K562 (cell line): ENCODE data around the gene IFFO2. TPM values are rescaled to one million over a fixed set of nuclear protein-coding genes. Genes with fewer than 3 reads are reported as not detected.

Source experiments
- CBFB ChIP-seq: sonication (generic); formaldehyde crosslinking; IDR thresholded peaks from 2 replicates; pipeline ENCODE4 v1.4.0; 2020; ENCODE audit warnings: mild to moderate bottlenecking, missing genetic modification reagents
- CHAMP1 ChIP-seq: fragments of 450-650 bp; IDR thresholded peaks from 2 replicates; pipeline ENCODE4 v1.6.1; 2016; ENCODE audit warnings: mild to moderate bottlenecking
- CHD1 ChIP-seq: fragments of 200-600 bp; sonication (generic); IDR thresholded peaks from one replicate; pipeline ENCODE4 v1.6.1; 2012; ENCODE audit warnings: mild to moderate bottlenecking, moderate library complexity, low read length, inconsistent platforms
- EP400 ChIP-seq: fragments of 450-650 bp; IDR thresholded peaks from 2 replicates; pipeline ENCODE4 v1.6.1; 2017; ENCODE audit warnings: antibody characterized with exemption, mild to moderate bottlenecking, moderate library complexity
- ESRRA ChIP-seq: fragments of 450-650 bp; IDR thresholded peaks from 2 replicates; pipeline ENCODE4 v1.6.1; 2014; ENCODE audit warnings: low read depth, mild to moderate bottlenecking, moderate library complexity, borderline replicate concordance
- HCFC1 ChIP-seq: IDR thresholded peaks from 2 replicates; pipeline ENCODE4 v1.6.1; 2012; ENCODE audit warnings: low read depth, low read length, improper control_type of control experiment
- HDAC1 ChIP-seq, 2 experiments: fragments of 450-650 bp; IDR thresholded peaks; 2 replicates each; pipeline ENCODE4 v1.6.1; 2016 to 2017; ENCODE audit warnings: inconsistent platforms in 1 of 2, mild to moderate bottlenecking in 1 of 2, moderate library complexity in 1 of 2
- KLF6 ChIP-seq: fragments of 250-450 bp; sonication (Bioruptor Pico); IDR thresholded peaks from 2 replicates; pipeline ENCODE4 v1.4.0; 2020; ENCODE audit warnings: mild to moderate bottlenecking, moderate library complexity, borderline replicate concordance
- MAZ ChIP-seq, 2 experiments: fragments of 450-650 bp in 1 of 2; sonication (generic) in 1 of 2; formaldehyde crosslinking; IDR thresholded peaks in 1 of 2; conservative IDR thresholded peaks in 1 of 2; 2 replicates each; pipeline versions ENCODE4 v1.4.0 to v1.5.0; 2020; ENCODE audit warnings: mild to moderate bottlenecking in 1 of 2, missing genetic modification reagents in 1 of 2
- PBX2 ChIP-seq, 2 experiments: IDR thresholded peaks in 1 of 2; conservative IDR thresholded peaks in 1 of 2; 2 replicates each; pipeline ENCODE4 v1.6.1; 2016; ENCODE audit warnings: low read depth in 2 of 2, mild to moderate bottlenecking in 1 of 2, missing compliant biosample characterization in 1 of 2, missing genetic modification characterization in 1 of 2, moderate library complexity in 1 of 2
- PPARD ChIP-seq: fragments of 250-450 bp; sonication (Bioruptor Pico); IDR thresholded peaks from 2 replicates; pipeline ENCODE4 v1.8.0; 2022; ENCODE audit warnings: inconsistent platforms, mild to moderate bottlenecking, moderate library complexity
- RB1 ChIP-seq: fragments of 450-650 bp; IDR thresholded peaks from 2 replicates; pipeline ENCODE4 v1.6.1; 2017; ENCODE audit warnings: low read depth, mild to moderate bottlenecking
- RCOR1 ChIP-seq, 2 experiments: IDR thresholded peaks; 2 replicates each; pipeline ENCODE4 v1.6.1; 2012; ENCODE audit warnings: low read depth in 2 of 2, low read length in 2 of 2, borderline replicate concordance in 1 of 2, improper control_type of control experiment in 1 of 2
- SMAD3 ChIP-seq: fragments of 450-650 bp; formaldehyde crosslinking; conservative IDR thresholded peaks from 2 replicates; pipeline ENCODE4 v1.4.0; 2020; ENCODE audit warnings: mild to moderate bottlenecking
- SNRNP70 ChIP-seq: fragments of 200-400 bp; formaldehyde crosslinking; optimal IDR thresholded peaks from 2 replicates; pipeline ENCODE3; 2017; ENCODE audit warnings: low read depth, low read length
- ZNF41 ChIP-seq: fragments of 250-450 bp; sonication (Bioruptor Pico); conservative IDR thresholded peaks from 2 replicates; pipeline ENCODE4 v1.4.0; 2020; ENCODE audit warnings: mild to moderate bottlenecking
- ZNF764 ChIP-seq: fragments of 250-450 bp; sonication (Bioruptor Pico); IDR thresholded peaks from 2 replicates; pipeline ENCODE4 v1.4.0; 2020; ENCODE audit warnings: low read depth, mild to moderate bottlenecking, moderate library complexity
- polyA plus RNA-seq, 8 experiments: library from polyadenylated mRNA; depleted of rRNA in 4 of 8; stranded (reverse) in 5 of 8; unstranded in 3 of 8; fragments of >200 nt; fragmentation: Nextera tagmentation in 2 of 8; fragmentation: Illumina TruSeq in 1 of 8; extraction: Ambion mirVana in 2 of 8; extraction: Trizol in 1 of 8; gene quantifications; 2 replicates each; pipeline versions ENCODE4 v1.2.1 to v1.2.3, GENCODE V29; 2011 to 2014; ENCODE audit warnings: inconsistent platforms in 1 of 8, missing spikeins in 1 of 8
- total RNA-seq, 7 experiments: library from RNA; depleted of rRNA in 6 of 7; stranded (reverse); fragments of >200 nt in 6 of 7; fragmentation: Illumina TruSeq in 2 of 7; extraction: Trizol in 2 of 7; gene quantifications; 2 replicates each; pipeline versions ENCODE4 v1.2.1 to v1.2.3, GENCODE V29; 2011 to 2021; ENCODE audit warnings: low replicate concordance in 1 of 7
- TF ChIP-seq, protein P1 (sequence below), 2 experiments: IDR thresholded peaks; 2 replicates each; pipeline ENCODE4 v1.6.1; 2011; ENCODE audit warnings: borderline replicate concordance in 1 of 2, control low read depth in 1 of 2, low read depth in 1 of 2, low read length in 1 of 2, mild to moderate bottlenecking in 1 of 2, mixed read lengths in 1 of 2, moderate library complexity in 1 of 2; ENCODE audit not compliant: insufficient read depth in 1 of 2, insufficient read length in 1 of 2, poor library complexity in 1 of 2, severe bottlenecking in 1 of 2; ENCODE audit errors: extremely low read depth in 1 of 2
- TF ChIP-seq, protein P2 (sequence below): fragments of 450-650 bp; formaldehyde crosslinking; IDR thresholded peaks from 2 replicates; pipeline ENCODE4 v1.4.0; 2022; ENCODE audit warnings: mild to moderate bottlenecking, moderate library complexity

The IFFO2 gene
- total and polyA plus RNA-seq, 9 of the 15 experiments (the other 6 are each of a cell fraction or from before 2014, with no cell fraction given): 0.15 to 1.0 (median 0.44) TPM; not detected in 2

DNA sequence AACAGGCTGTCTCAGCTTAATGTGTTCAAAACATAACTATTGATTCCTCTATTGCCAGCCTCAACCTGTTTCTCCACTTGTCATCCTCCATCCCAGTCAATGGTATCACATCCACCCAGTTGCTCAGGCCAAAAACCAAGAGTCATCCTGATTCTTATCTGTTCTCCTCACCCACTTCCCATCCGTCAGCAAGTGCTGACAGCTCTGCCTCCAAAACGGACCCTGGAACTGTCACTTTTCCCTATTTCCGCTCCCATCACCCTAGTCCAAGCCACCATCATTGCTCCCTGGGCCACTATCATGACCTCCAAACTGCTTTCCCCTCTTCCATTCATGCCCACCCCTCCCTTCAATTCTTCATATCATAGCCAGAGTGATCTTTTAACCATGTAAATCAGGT lies 36.2 kb upstream of the IFFO2 start (continued):
- peak; percentile 35; the same call in 1 of the 2 replicates for TF ChIP-seq PBX2 (CRISPR knock-in tag; IDR thresholded peaks at IDR 0.05; ENCODE audit: low read depth)
- peak; percentile 89 for TF ChIP-seq PBX2 (tag; conservative IDR thresholded peaks at IDR 0.05; ENCODE audit: low read depth)
- TF ChIP-seq HDAC1 (IDR thresholded peaks at IDR 0.05): no peak
- TF ChIP-seq RB1: no peak
- no peak for TF ChIP-seq SNRNP70
- no peak for TF ChIP-seq EP400
- TF ChIP-seq RCOR1 (IDR thresholded peaks at IDR 0.05; ENCODE audit: borderline replicate concordance in 1 of 2, low read depth in 2 of 2, low read length in 2 of 2): peak in 1 of 2 experiments; percentile 70; a peak in 1 of 4 replicates
- TF ChIP-seq, protein P1, sequence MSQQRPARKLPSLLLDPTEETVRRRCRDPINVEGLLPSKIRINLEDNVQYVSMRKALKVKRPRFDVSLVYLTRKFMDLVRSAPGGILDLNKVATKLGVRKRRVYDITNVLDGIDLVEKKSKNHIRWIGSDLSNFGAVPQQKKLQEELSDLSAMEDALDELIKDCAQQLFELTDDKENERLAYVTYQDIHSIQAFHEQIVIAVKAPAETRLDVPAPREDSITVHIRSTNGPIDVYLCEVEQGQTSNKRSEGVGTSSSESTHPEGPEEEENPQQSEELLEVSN (IDR thresholded peaks at IDR 0.05; ENCODE audit: borderline replicate concordance in 1 of 2, extremely low read depth in 1 of 2, insufficient read depth in 1 of 2, insufficient read length in 1 of 2, low read depth in 1 of 2, low read length in 1 of 2, poor library complexity in 1 of 2, severe bottlenecking in 1 of 2): no peak
- no peak for TF ChIP-seq MAZ (CRISPR knock-in tag; conservative IDR thresholded peaks at IDR 0.05 in 1 of 2, IDR thresholded peaks at IDR 0.05 in 1 of 2)
- no peak for TF ChIP-seq CHD1
- TF ChIP-seq SMAD3: no peak
- no peak for TF ChIP-seq HCFC1
- TF ChIP-seq ZNF764 (CRISPR knock-in tag): no peak
- no peak for TF ChIP-seq CBFB
- TF ChIP-seq KLF6 (CRISPR knock-in tag): no peak
- peak; percentile 15; the same call in 1 of the 2 replicates for TF ChIP-seq ESRRA
- TF ChIP-seq CHAMP1: no peak
- TF ChIP-seq, protein P2, sequence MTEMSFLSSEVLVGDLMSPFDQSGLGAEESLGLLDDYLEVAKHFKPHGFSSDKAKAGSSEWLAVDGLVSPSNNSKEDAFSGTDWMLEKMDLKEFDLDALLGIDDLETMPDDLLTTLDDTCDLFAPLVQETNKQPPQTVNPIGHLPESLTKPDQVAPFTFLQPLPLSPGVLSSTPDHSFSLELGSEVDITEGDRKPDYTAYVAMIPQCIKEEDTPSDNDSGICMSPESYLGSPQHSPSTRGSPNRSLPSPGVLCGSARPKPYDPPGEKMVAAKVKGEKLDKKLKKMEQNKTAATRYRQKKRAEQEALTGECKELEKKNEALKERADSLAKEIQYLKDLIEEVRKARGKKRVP (CRISPR knock-in tag): no peak
- TF ChIP-seq ZNF41 (CRISPR knock-in tag): no peak
- TF ChIP-seq PPARD: no peak
